ENCODE measurements around the gene ZNF622. TPM values are rescaled to one million over a fixed set of nuclear protein-coding genes. Genes with fewer than 3 reads are reported as not detected.

The ZNF622 gene
- total RNA-seq, 1 experiment from 2014 or later: 34.0 TPM

DNA sequence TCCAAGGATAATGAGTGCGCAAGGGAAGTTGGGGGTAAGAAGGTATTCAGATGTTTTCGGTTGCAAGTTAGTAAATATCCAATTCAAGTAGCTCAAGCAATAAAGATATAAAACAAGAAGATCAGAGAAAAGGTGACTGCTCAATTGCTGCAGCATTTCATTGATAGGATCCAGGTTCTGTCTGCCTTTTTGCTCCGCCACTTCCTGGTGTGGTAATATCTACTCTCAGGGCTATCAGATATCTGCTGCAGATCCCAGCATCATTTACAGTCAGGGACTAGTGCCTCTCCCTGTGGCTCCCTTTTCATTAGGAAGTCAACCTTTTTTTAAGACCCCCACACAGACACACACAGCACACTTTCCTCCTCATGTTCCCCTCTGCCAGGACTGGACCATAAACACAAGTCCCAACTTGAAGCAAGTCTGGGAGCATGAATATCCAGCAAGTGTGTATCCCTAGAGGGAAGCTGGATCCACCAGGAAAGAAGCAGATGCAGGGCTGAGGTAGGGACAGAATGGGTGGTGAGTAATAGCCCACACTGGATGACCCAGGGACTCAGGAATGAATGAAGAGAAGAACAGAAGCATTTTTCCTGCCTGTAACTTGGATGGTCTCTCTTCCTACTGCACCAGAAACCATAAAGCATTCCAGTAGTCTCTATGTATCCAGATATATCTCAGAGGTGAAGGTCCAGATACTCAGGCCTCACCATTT is 53.7 kb downstream of the ZNF622 start:
- Mint-ChIP-seq H3K36me3 (ENCODE audit: insufficient read depth, unreplicated experiment) (no peaks in the 10 kb centered on the region), H3K27ac (ENCODE audit: low read depth, unreplicated experiment) (no peak overlapping the region), H3K4me3 (ENCODE audit: unreplicated experiment) (no peak overlapping the region), H3K27me3 (ENCODE audit: insufficient read depth, unreplicated experiment) (no peaks in the 10 kb centered on the region), H3K9me3 (ENCODE audit: unreplicated experiment) (no peaks in the 10 kb centered on the region), H3K4me1 (ENCODE audit: insufficient read depth, unreplicated experiment) (no peaks in the 10 kb centered on the region)
- no peak for DNase-seq (ENCODE audit: unreplicated experiment)
- no TSS peak for BruUV-seq (replicated peaks)
- TF ChIP-seq, protein P1, sequence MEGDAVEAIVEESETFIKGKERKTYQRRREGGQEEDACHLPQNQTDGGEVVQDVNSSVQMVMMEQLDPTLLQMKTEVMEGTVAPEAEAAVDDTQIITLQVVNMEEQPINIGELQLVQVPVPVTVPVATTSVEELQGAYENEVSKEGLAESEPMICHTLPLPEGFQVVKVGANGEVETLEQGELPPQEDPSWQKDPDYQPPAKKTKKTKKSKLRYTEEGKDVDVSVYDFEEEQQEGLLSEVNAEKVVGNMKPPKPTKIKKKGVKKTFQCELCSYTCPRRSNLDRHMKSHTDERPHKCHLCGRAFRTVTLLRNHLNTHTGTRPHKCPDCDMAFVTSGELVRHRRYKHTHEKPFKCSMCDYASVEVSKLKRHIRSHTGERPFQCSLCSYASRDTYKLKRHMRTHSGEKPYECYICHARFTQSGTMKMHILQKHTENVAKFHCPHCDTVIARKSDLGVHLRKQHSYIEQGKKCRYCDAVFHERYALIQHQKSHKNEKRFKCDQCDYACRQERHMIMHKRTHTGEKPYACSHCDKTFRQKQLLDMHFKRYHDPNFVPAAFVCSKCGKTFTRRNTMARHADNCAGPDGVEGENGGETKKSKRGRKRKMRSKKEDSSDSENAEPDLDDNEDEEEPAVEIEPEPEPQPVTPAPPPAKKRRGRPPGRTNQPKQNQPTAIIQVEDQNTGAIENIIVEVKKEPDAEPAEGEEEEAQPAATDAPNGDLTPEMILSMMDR (IDR thresholded peaks at IDR 0.05; ENCODE audit: unreplicated experiment): no peak
- CTCF ChIA-PET: interaction anchor here (0.7 kb wide), 1 partner anchor 28 kb away, joined by 4 read pairs; no protein-coding TSS in a partner anchor
- intact Hi-C loops (cut with micrococcal nuclease): no loop called here
- POLR2A ChIA-PET: interaction anchor here (0.7 kb wide), 1 partner anchor 234 kb away, joined by 4 read pairs; no protein-coding TSS in a partner anchor

- no peaks in the 10 kb centered on the region for H3K27me3 Mint-ChIP-seq (ENCODE audit: insufficient read depth, unreplicated experiment)
- H3K27ac Mint-ChIP-seq (ENCODE audit: low read depth, unreplicated experiment): no peak overlapping the region
- BruUV-seq (replicated peaks): no TSS peak
- no peaks in the 10 kb centered on the region for H3K4me1 Mint-ChIP-seq (ENCODE audit: insufficient read depth, unreplicated experiment)
- ChIA-PET CTCF (no interaction called here), POLR2A (no interaction called here)
- no peaks in the 10 kb centered on the region for H3K36me3 Mint-ChIP-seq (ENCODE audit: insufficient read depth, unreplicated experiment)
- no peak for DNase-seq (ENCODE audit: unreplicated experiment)
- intact Hi-C loops (cut with micrococcal nuclease): no loop called here
- no peak overlapping the region for H3K4me3 Mint-ChIP-seq (ENCODE audit: unreplicated experiment)
- no peaks in the 10 kb centered on the region for H3K9me3 Mint-ChIP-seq (ENCODE audit: unreplicated experiment)
- TF ChIP-seq, protein P1 (IDR thresholded peaks at IDR 0.05; ENCODE audit: unreplicated experiment): no peak
Measured at GRCh38 chr5:16411235-16411634, 54.4 kb downstream of the ZNF622 start.

DNA sequence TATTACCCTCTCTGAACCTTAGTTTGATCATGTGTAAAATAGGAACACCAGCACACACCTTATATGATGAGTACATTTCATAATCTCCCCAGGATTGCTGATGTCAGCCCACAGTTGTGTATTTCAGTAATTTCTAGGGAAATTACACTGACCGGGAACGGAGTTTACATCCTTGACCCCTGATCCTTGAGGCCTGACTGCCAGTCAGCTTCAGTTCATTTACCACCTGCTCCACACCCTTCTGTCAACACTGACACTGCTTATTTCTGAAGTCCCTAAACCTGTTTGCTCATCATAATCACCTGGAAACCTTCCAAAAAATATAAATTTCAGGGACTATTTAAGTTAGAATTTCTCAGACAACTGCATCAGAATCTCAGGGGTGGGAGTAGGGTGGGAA is 55.3 kb downstream of the ZNF622 start:
- intact Hi-C loops (cut with micrococcal nuclease): no loop called here
- TF ChIP-seq, protein P1 (IDR thresholded peaks at IDR 0.05; ENCODE audit: unreplicated experiment): no peak
- Mint-ChIP-seq H3K4me1 (ENCODE audit: insufficient read depth, unreplicated experiment) (no peaks in the 10 kb centered on the region), H3K27me3 (ENCODE audit: insufficient read depth, unreplicated experiment) (no peaks in the 10 kb centered on the region), H3K27ac (ENCODE audit: low read depth, unreplicated experiment) (no peak overlapping the region), H3K36me3 (ENCODE audit: insufficient read depth, unreplicated experiment) (no peaks in the 10 kb centered on the region), H3K4me3 (ENCODE audit: unreplicated experiment) (no peak overlapping the region), H3K9me3 (ENCODE audit: unreplicated experiment) (no peaks in the 10 kb centered on the region)
- no TSS peak for BruUV-seq (replicated peaks)
- POLR2A ChIA-PET: no interaction called here
- CTCF ChIA-PET: interaction anchor here (0.7 kb wide), 1 partner anchor 46 kb away, joined by 3 read pairs; no protein-coding TSS in a partner anchor
- DNase-seq (ENCODE audit: unreplicated experiment): no peak

- TF ChIP-seq, protein P1 (IDR thresholded peaks at IDR 0.05; ENCODE audit: unreplicated experiment): no peak
- no peaks in the 10 kb centered on the region for H3K36me3 Mint-ChIP-seq (ENCODE audit: insufficient read depth, unreplicated experiment)
- POLR2A ChIA-PET: no interaction called here
- H3K9me3 Mint-ChIP-seq (ENCODE audit: unreplicated experiment): no peaks in the 10 kb centered on the region
- CTCF ChIA-PET: interaction anchor here (1.7 kb wide), 1 partner anchor 49 kb away, joined by 4 read pairs; no protein-coding TSS in a partner anchor
- intact Hi-C loops (cut with micrococcal nuclease): no loop called here
- no peaks in the 10 kb centered on the region for H3K27me3 Mint-ChIP-seq (ENCODE audit: insufficient read depth, unreplicated experiment)
- BruUV-seq (replicated peaks): no TSS peak
- no peak for DNase-seq (ENCODE audit: unreplicated experiment)
- no peaks in the 10 kb centered on the region for H3K4me1 Mint-ChIP-seq (ENCODE audit: insufficient read depth, unreplicated experiment)
- no peak overlapping the region for H3K27ac Mint-ChIP-seq (ENCODE audit: low read depth, unreplicated experiment)
- no peak overlapping the region for H3K4me3 Mint-ChIP-seq (ENCODE audit: unreplicated experiment)
Measured at GRCh38 chr5:16406630-16407029, 59.0 kb downstream of the ZNF622 start.
